Upper lobe of left lung (tissue), 6 donors: Measurements from ENCODE around the gene MCRIP1. TPM values are rescaled to one million over a fixed set of nuclear protein-coding genes. Genes with fewer than 3 reads are reported as not detected.

Source experiments
- ATAC-seq, 2 donors: fragments of 200-7000 bp; cut with Tn5 transposase; one replicate each; pipeline ENCODE4 v1.9.1; 2022; ENCODE audit warnings: mild to moderate bottlenecking in 2 of 2, moderate library complexity in 2 of 2; ENCODE audit not compliant: low FRiP score in 2 of 2
- DNase-seq, 2 donors: peaks; one replicate each; pipeline ENCODE4 v3.0.0-alpha.2; 2019 to 2020
- H3K27ac ChIP-seq, 4 donors: fragments of 200-600 bp; sonication (generic); one replicate each; pipeline ENCODE4 v1.5.1; 2016 to 2019
- H3K27me3 ChIP-seq, 4 donors: fragments of 200-600 bp; sonication (generic); one replicate each; pipeline ENCODE4 v1.5.1; 2017 to 2019
- H3K36me3 ChIP-seq, 4 donors: fragments of 200-600 bp; sonication (generic); one replicate each; pipeline ENCODE4 v1.5.1; 2016 to 2019
- H3K4me1 ChIP-seq, 4 donors: fragments of 200-600 bp; sonication (generic); one replicate each; pipeline ENCODE4 v1.5.1; 2018 to 2019
- H3K4me3 ChIP-seq, 4 donors: fragments of 200-600 bp; sonication (generic); one replicate each; pipeline ENCODE4 v1.5.1; 2017 to 2019; ENCODE audit warnings: mild to moderate bottlenecking in 2 of 4, moderate library complexity in 1 of 4
- H3K9me3 ChIP-seq, 4 donors: fragments of 200-600 bp; sonication (generic); one replicate each; pipeline ENCODE4 v1.5.1; 2018 to 2019
- CTCF ChIP-seq, 6 experiments: fragments of 450-650 bp in 4 of 6; fragments of 200-600 bp in 2 of 6; sonication (generic) in 2 of 6; IDR thresholded peaks; one replicate each; pipeline ENCODE4 v1.5.1; 2016 to 2019; ENCODE audit warnings: antibody characterized with exemption in 6 of 6
- EP300 ChIP-seq, 4 donors: sonication (generic); formaldehyde crosslinking; IDR thresholded peaks; one replicate each; pipeline ENCODE4 v1.5.1; 2017; ENCODE audit warnings: antibody characterized with exemption in 4 of 4, control low read depth in 2 of 4
- POLR2A ChIP-seq, 4 donors: fragments of 450-650 bp; IDR thresholded peaks; one replicate each; pipeline ENCODE4 v1.5.1; 2016 to 2017; ENCODE audit warnings: antibody characterized with exemption in 4 of 4, mild to moderate bottlenecking in 2 of 4
- POLR2AphosphoS5 ChIP-seq, 2 donors: sonication (generic); formaldehyde crosslinking; IDR thresholded peaks; one replicate each; pipeline ENCODE4 v1.5.1; 2017; ENCODE audit warnings: antibody characterized with exemption in 2 of 2
- WGBS, 2 donors: methylation state at CpG; one replicate each; pipeline ENCODE4 v1.1.5; 2017 to 2018; 5-methylcytosine and 5-hydroxymethylcytosine counted together
- total RNA-seq, 6 donors: library from RNA; depleted of rRNA in 4 of 6; stranded (reverse); fragments of >200 nt in 4 of 6; gene quantifications; one replicate each; pipeline versions ENCODE4 v1.1.0 to v1.2.1, GENCODE V29; 2016 to 2021
- donor health status: DM: no; HTN: no; CAD: no; lungs with moderate emphysema.
- donor health status: DM: no; HTN: yes; CAD: no; lungs with severe emphysema.

MCRIP1 gene
- total RNA-seq, 6 donors from 2014 or later: 30.1 to 106 (median 70.1) TPM

- Histone ChIP-seq H3K4me1 (peaks cover 21 to 34% (median 22%) of the 10 kb centered on the region in 4 donors), H3K4me3 (no peak overlapping the region), H3K27me3 (no peaks in the 10 kb centered on the region), H3K36me3 (peaks cover 31 to 90% (median 65%) of the 10 kb centered on the region in 4 donors), H3K27ac (no peak overlapping the region), H3K9me3 (no peaks in the 10 kb centered on the region)
- WGBS, 2 donors: 82 to 87% methylated on average over 27 to 29 of the region's 29 CpGs
- ATAC-seq (peak in 1 of 2 donors; percentile 3), DNase-seq (peak in 1 of 2 donors; percentile 71)
- TF ChIP-seq POLR2AphosphoS5 (IDR thresholded peaks at IDR 0.05): no peak
- TF ChIP-seq CTCF (IDR thresholded peaks at IDR 0.05): no peak
- no peak for TF ChIP-seq EP300 (IDR thresholded peaks at IDR 0.05)
- no peak for TF ChIP-seq POLR2A (IDR thresholded peaks at IDR 0.05)
Measured at GRCh38 chr17:81854974-81855774, 22.1 kb upstream of the MCRIP1 start.

- TF ChIP-seq POLR2AphosphoS5 (IDR thresholded peaks at IDR 0.05) (no peak), CTCF (IDR thresholded peaks at IDR 0.05) (no peak), EP300 (IDR thresholded peaks at IDR 0.05) (no peak), POLR2A (IDR thresholded peaks at IDR 0.05) (no peak)
- no peak for ATAC-seq
- no peak overlapping the region for H3K4me3 ChIP-seq
- H3K36me3 ChIP-seq: peaks cover 41 to 99% (median 74%) of the 10 kb centered on the region in 4 donors
- no peak overlapping the region for H3K27ac ChIP-seq
- WGBS, 2 donors: 87 to 89% methylated on average over 11 to 12 of the region's 12 CpGs
- peak in 1 of 2 donors; percentile 60 for DNase-seq
- peaks cover 0 to 9% (median 1%) of the 10 kb centered on the region in 4 donors for H3K4me1 ChIP-seq
- H3K27me3 ChIP-seq: no peaks in the 10 kb centered on the region
- H3K9me3 ChIP-seq: no peaks in the 10 kb centered on the region
Measured at GRCh38 chr17:81852237-81852636, 19.1 kb upstream of the MCRIP1 start.

GRCh38 chr17:81851423-81851822, 18.3 kb upstream of the MCRIP1 start:
- 92 to 95% methylated on average over 4 to 16 of the region's 16 CpGs for WGBS, 2 donors

GRCh38 chr17:81849457-81849856, 16.4 kb upstream of the MCRIP1 start:
- Histone ChIP-seq H3K27me3 (no peaks in the 10 kb centered on the region), H3K4me1 (no peaks in the 10 kb centered on the region), H3K36me3 (peaks cover 59 to 99% (median 86%) of the 10 kb centered on the region in 4 donors), H3K4me3 (no peak overlapping the region), H3K27ac (no peak overlapping the region), H3K9me3 (no peaks in the 10 kb centered on the region)
- no peak for TF ChIP-seq EP300 (IDR thresholded peaks at IDR 0.05)
- no peak for TF ChIP-seq POLR2AphosphoS5 (IDR thresholded peaks at IDR 0.05)
- no peak for TF ChIP-seq POLR2A (IDR thresholded peaks at IDR 0.05)
- no peak for TF ChIP-seq CTCF (IDR thresholded peaks at IDR 0.05)
- WGBS, 2 donors: 91 to 92% methylated on average over 12 of the region's 12 CpGs
- no peak for DNase-seq
- ATAC-seq: no peak

More at GRCh38 chr17:81851423-81851822, 18.3 kb upstream of the MCRIP1 start:
- peak in 1 of 2 donors; percentile 22 for DNase-seq
- Histone ChIP-seq H3K4me3 (no peak overlapping the region), H3K9me3 (no peaks in the 10 kb centered on the region), H3K27me3 (no peaks in the 10 kb centered on the region), H3K36me3 (peaks cover 48 to 99% (median 78%) of the 10 kb centered on the region in 4 donors), H3K4me1 (peaks cover 0 to 9% (median 0%) of the 10 kb centered on the region in 4 donors), H3K27ac (no peak overlapping the region)
- ATAC-seq: no peak
- TF ChIP-seq POLR2AphosphoS5 (IDR thresholded peaks at IDR 0.05): no peak
- TF ChIP-seq CTCF (IDR thresholded peaks at IDR 0.05): no peak
- TF ChIP-seq EP300 (IDR thresholded peaks at IDR 0.05): no peak
- no peak for TF ChIP-seq POLR2A (IDR thresholded peaks at IDR 0.05)
